ENCODE data around the gene ADAM19.

GRCh38 chr5:157478726-157479125 is 96.8 kb downstream of the ADAM19 start:
- TF ChIP-seq, protein P1, sequence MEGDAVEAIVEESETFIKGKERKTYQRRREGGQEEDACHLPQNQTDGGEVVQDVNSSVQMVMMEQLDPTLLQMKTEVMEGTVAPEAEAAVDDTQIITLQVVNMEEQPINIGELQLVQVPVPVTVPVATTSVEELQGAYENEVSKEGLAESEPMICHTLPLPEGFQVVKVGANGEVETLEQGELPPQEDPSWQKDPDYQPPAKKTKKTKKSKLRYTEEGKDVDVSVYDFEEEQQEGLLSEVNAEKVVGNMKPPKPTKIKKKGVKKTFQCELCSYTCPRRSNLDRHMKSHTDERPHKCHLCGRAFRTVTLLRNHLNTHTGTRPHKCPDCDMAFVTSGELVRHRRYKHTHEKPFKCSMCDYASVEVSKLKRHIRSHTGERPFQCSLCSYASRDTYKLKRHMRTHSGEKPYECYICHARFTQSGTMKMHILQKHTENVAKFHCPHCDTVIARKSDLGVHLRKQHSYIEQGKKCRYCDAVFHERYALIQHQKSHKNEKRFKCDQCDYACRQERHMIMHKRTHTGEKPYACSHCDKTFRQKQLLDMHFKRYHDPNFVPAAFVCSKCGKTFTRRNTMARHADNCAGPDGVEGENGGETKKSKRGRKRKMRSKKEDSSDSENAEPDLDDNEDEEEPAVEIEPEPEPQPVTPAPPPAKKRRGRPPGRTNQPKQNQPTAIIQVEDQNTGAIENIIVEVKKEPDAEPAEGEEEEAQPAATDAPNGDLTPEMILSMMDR (IDR thresholded peaks at IDR 0.05) = no peak
- TF ChIP-seq ZFX (IDR thresholded peaks at IDR 0.05; ENCODE audit: borderline replicate concordance) = no peak

Data from 22Rv1 (cell line).